KMS-11 (cell line): ENCODE measurements around the gene MPEG1.

Experiments
- H2AFZ ChIP-seq: fragments of 200-600 bp; sonication (generic); 2 replicates; pipeline ENCODE4 v1.6.1; 2016; ENCODE audit warnings: antibody characterized with exemption, mixed run types, low read depth
- H3K27ac ChIP-seq: fragments of 200-600 bp; sonication (generic); 2 replicates; pipeline ENCODE4 v1.6.1; 2016; ENCODE audit warnings: mild to moderate bottlenecking, mixed run types
- H3K27me3 ChIP-seq: fragments of 200-600 bp; sonication (generic); 2 replicates; pipeline ENCODE4 v1.6.1; 2017; ENCODE audit warnings: mild to moderate bottlenecking, low read depth, mixed run types, moderate library complexity; ENCODE audit not compliant: insufficient read depth
- H3K36me3 ChIP-seq: fragments of 200-600 bp; sonication (generic); 2 replicates; pipeline ENCODE4 v1.6.1; 2017; ENCODE audit warnings: mild to moderate bottlenecking, mixed run types; ENCODE audit not compliant: insufficient read depth
- H3K4me1 ChIP-seq: fragments of 200-600 bp; sonication (generic); 2 replicates; pipeline ENCODE4 v1.6.1; 2016; ENCODE audit warnings: mild to moderate bottlenecking, low read depth, mixed run types; ENCODE audit not compliant: poor library complexity, severe bottlenecking
- H3K4me2 ChIP-seq: fragments of 200-600 bp; sonication (generic); 2 replicates; pipeline ENCODE4 v1.7.0; 2016; ENCODE audit warnings: mild to moderate bottlenecking, mixed run types
- H3K4me3 ChIP-seq: fragments of 200-600 bp; sonication (generic); IDR thresholded peaks from 2 replicates; pipeline ENCODE4 v1.6.1; 2017; ENCODE audit warnings: low read depth, low read length, mixed read lengths; ENCODE audit not compliant: insufficient read depth
- H3K79me2 ChIP-seq: fragments of 200-600 bp; sonication (generic); 2 replicates; pipeline ENCODE4 v1.6.1; 2016; ENCODE audit warnings: low read depth, mixed run types; ENCODE audit not compliant: insufficient read depth
- H3K9ac ChIP-seq: fragments of 200-600 bp; sonication (generic); 2 replicates; pipeline ENCODE4 v1.6.1; 2016; ENCODE audit warnings: mild to moderate bottlenecking, mixed run types
- H4K20me1 ChIP-seq: fragments of 200-600 bp; sonication (generic); 2 replicates; pipeline ENCODE4 v1.6.1; 2016; ENCODE audit warnings: mild to moderate bottlenecking, mixed run types; ENCODE audit not compliant: insufficient read depth
- CTCF ChIP-seq: fragments of 200-600 bp; sonication (generic); conservative IDR thresholded peaks from 2 replicates; pipeline ENCODE4 v1.6.1; 2017; ENCODE audit warnings: low read depth, mild to moderate bottlenecking, antibody characterized with exemption, low read length, moderate library complexity, mixed read lengths

Gene MPEG1

GRCh38 chr11:59188954-59189353, 23.8 kb downstream of the MPEG1 start:
- no peak overlapping the region for H3K27ac ChIP-seq
- H2AFZ ChIP-seq, result no peak overlapping the region
- H3K4me1 ChIP-seq, result no peaks in the 10 kb centered on the region
- H3K4me2 ChIP-seq, result no peak overlapping the region
- no peaks in the 10 kb centered on the region for H4K20me1 ChIP-seq
- H3K27me3 ChIP-seq, result no peaks in the 10 kb centered on the region
- no peak overlapping the region for H3K9ac ChIP-seq
- H3K4me3 ChIP-seq, result no peak overlapping the region
- no peak for TF ChIP-seq CTCF
- no peaks in the 10 kb centered on the region for H3K36me3 ChIP-seq
- H3K79me2 ChIP-seq, result no peaks in the 10 kb centered on the region

GRCh38 chr11:59187587-59187986, 25.1 kb downstream of the MPEG1 start:
- Histone ChIP-seq H3K79me2 (no peaks in the 10 kb centered on the region), H3K27me3 (no peaks in the 10 kb centered on the region), H3K27ac (no peak overlapping the region), H3K4me2 (no peak overlapping the region), H3K4me1 (no peaks in the 10 kb centered on the region), H4K20me1 (no peaks in the 10 kb centered on the region), H2AFZ (no peak overlapping the region), H3K36me3 (no peaks in the 10 kb centered on the region), H3K4me3 (no peak overlapping the region), H3K9ac (no peak overlapping the region)
- TF ChIP-seq CTCF, result no peak

- no peaks in the 10 kb centered on the region for H3K27me3 ChIP-seq
- no peak overlapping the region for H2AFZ ChIP-seq
- H3K4me3 ChIP-seq, result no peak overlapping the region
- no peaks in the 10 kb centered on the region for H3K36me3 ChIP-seq
- H3K4me1 ChIP-seq, result no peaks in the 10 kb centered on the region
- TF ChIP-seq CTCF, result no peak
- no peak overlapping the region for H3K27ac ChIP-seq
- H3K79me2 ChIP-seq, result no peaks in the 10 kb centered on the region
- no peak overlapping the region for H3K9ac ChIP-seq
- H4K20me1 ChIP-seq, result no peaks in the 10 kb centered on the region
- H3K4me2 ChIP-seq, result no peak overlapping the region
These were observed 25.7 kb downstream of the MPEG1 start for GRCh38 chr11:59187035-59187434.

- Histone ChIP-seq H3K36me3 (no peaks in the 10 kb centered on the region), H4K20me1 (no peaks in the 10 kb centered on the region), H3K4me3 (no peak overlapping the region), H3K79me2 (no peaks in the 10 kb centered on the region), H3K4me1 (no peaks in the 10 kb centered on the region), H3K27me3 (no peaks in the 10 kb centered on the region), H2AFZ (no peak overlapping the region), H3K27ac (no peak overlapping the region), H3K9ac (no peak overlapping the region), H3K4me2 (no peak overlapping the region)
- TF ChIP-seq CTCF, result peak; percentile 77
These were observed 26.6 kb downstream of the MPEG1 start for GRCh38 chr11:59186130-59186594.
